Smooth muscle cell (in vitro differentiated cells): Measurements from ENCODE around the gene BTBD17. TPM values are rescaled to one million over a fixed set of nuclear protein-coding genes. Genes with fewer than 3 reads are reported as not detected.

Experiments used
- DNase-seq: peaks from one replicate; lab custom pipeline; 2025; ENCODE audit not compliant: unreplicated experiment; lab: John Stamatoyannopoulos, UW
- H2AFZ ChIP-seq: fragments of 200-600 bp; sonication (generic); 2 replicates; pipeline ENCODE4 v1.6.0; 2016; ENCODE audit warnings: antibody characterized with exemption, low read depth, mild to moderate bottlenecking
- H3F3A ChIP-seq: fragments of 200-600 bp; sonication (generic); 2 replicates; pipeline ENCODE4 v1.6.0; 2017; ENCODE audit warnings: antibody characterized with exemption, low read depth
- H3K27ac ChIP-seq: fragments of 200-600 bp; sonication (generic); 2 replicates; pipeline ENCODE4 v1.5.1; 2016; ENCODE audit warnings: low read depth, mild to moderate bottlenecking
- H3K27me3 ChIP-seq: fragments of 200-600 bp; sonication (generic); 2 replicates; pipeline ENCODE4 v1.6.1; 2016; ENCODE audit warnings: low read depth, mild to moderate bottlenecking
- H3K36me3 ChIP-seq: fragments of 200-600 bp; sonication (generic); 2 replicates; pipeline ENCODE4 v1.5.1; 2016; ENCODE audit warnings: low read depth
- H3K4me1 ChIP-seq: fragments of 200-600 bp; sonication (generic); 2 replicates; pipeline ENCODE4 v1.5.1; 2016; ENCODE audit warnings: low read depth
- H3K4me2 ChIP-seq: fragments of 200-600 bp; sonication (generic); 2 replicates; pipeline ENCODE4 v1.6.0; 2016; ENCODE audit warnings: mild to moderate bottlenecking
- H3K4me3 ChIP-seq: fragments of 200-600 bp; sonication (generic); 2 replicates; pipeline ENCODE4 v1.5.1; 2016; ENCODE audit warnings: mild to moderate bottlenecking
- H3K79me2 ChIP-seq: fragments of 200-600 bp; sonication (generic); 2 replicates; pipeline ENCODE4 v1.6.0; 2016; ENCODE audit warnings: low read depth, mild to moderate bottlenecking
- H3K9ac ChIP-seq: fragments of 200-600 bp; sonication (generic); 2 replicates; pipeline ENCODE4 v1.6.0; 2016; ENCODE audit warnings: low read depth
- H3K9me3 ChIP-seq: fragments of 200-600 bp; sonication (generic); replicated peaks from 2 replicates; pipeline ENCODE4 v1.5.1; 2016; ENCODE audit warnings: low read depth
- H4K20me1 ChIP-seq: fragments of 200-600 bp; sonication (generic); 2 replicates; pipeline ENCODE4 v1.6.0; 2016; ENCODE audit warnings: low read depth
- CTCF ChIP-seq: fragments of 200-600 bp; sonication (generic); IDR thresholded peaks from 2 replicates; pipeline ENCODE4 v1.5.1; 2017; ENCODE audit warnings: borderline replicate concordance, mild to moderate bottlenecking, antibody characterized with exemption; ENCODE audit not compliant: insufficient read depth, poor library complexity, severe bottlenecking
- WGBS: methylation state at CpG from one replicate; pipeline ENCODE4 v1.1.7; 2016; ENCODE audit warnings: low lambda C conversion rate; 5-methylcytosine and 5-hydroxymethylcytosine counted together
- polyA plus RNA-seq: library from polyadenylated mRNA; unstranded; fragments of >200 nt; fragmentation: Nextera tagmentation; extraction: Ambion mirVana; gene quantifications from 2 replicates; pipeline ENCODE4 v1.2.1, GENCODE V29; 2016
- total RNA-seq: library from RNA; depleted of rRNA; stranded (reverse); fragments of >200 nt; gene quantifications from 2 replicates; pipeline ENCODE4 v1.2.3, GENCODE V29; 2014

BTBD17 gene
- total and polyA plus RNA-seq, 2 experiments from 2014 or later, result not detected

GRCh38 chr17:74380959-74381808 lies 19.5 kb upstream of the BTBD17 start:
- Histone ChIP-seq H2AFZ (no peak overlapping the region), H3K4me3 (no peak overlapping the region), H3K27ac (peak overlapping the region; percentile 1), H3F3A (peaks cover 4% of the 10 kb centered on the region), H3K4me2 (no peak overlapping the region), H3K27me3 (peaks cover 15% of the 10 kb centered on the region), H3K4me1 (peaks cover 10% of the 10 kb centered on the region), H3K79me2 (no peaks in the 10 kb centered on the region), H3K9ac (no peak overlapping the region), H4K20me1 (no peaks in the 10 kb centered on the region), H3K9me3 (no peaks in the 10 kb centered on the region), H3K36me3 (no peaks in the 10 kb centered on the region)
- 72% methylated on average over 15 of the region's 15 CpGs for WGBS
- DNase-seq, result no peak
- no peak for TF ChIP-seq CTCF

- Histone ChIP-seq H3K9ac (no peak overlapping the region), H3K4me2 (peak overlapping the region; percentile 81), H2AFZ (peak overlapping the region; percentile 11), H3F3A (no peaks in the 10 kb centered on the region), H3K9me3 (no peaks in the 10 kb centered on the region), H3K4me3 (no peak overlapping the region), H3K79me2 (no peaks in the 10 kb centered on the region), H3K27me3 (peaks cover 24% of the 10 kb centered on the region), H3K27ac (peak overlapping the region; percentile 1), H3K36me3 (no peaks in the 10 kb centered on the region), H4K20me1 (no peaks in the 10 kb centered on the region), H3K4me1 (peaks cover 10% of the 10 kb centered on the region)
- no peak for TF ChIP-seq CTCF
- no peak for DNase-seq
- WGBS, result 50% methylated on average over 17 of the region's 17 CpGs
Measured at GRCh38 chr17:74380086-74380958, 18.7 kb upstream of the BTBD17 start.

GRCh38 chr17:74379495-74380085 lies 17.9 kb upstream of the BTBD17 start:
- Histone ChIP-seq H4K20me1 (no peaks in the 10 kb centered on the region), H3K36me3 (no peaks in the 10 kb centered on the region), H3F3A (no peaks in the 10 kb centered on the region), H3K27me3 (peaks cover 24% of the 10 kb centered on the region), H3K4me3 (no peak overlapping the region), H3K4me1 (peaks cover 10% of the 10 kb centered on the region), H3K79me2 (no peaks in the 10 kb centered on the region), H3K9me3 (no peaks in the 10 kb centered on the region), H3K27ac (no peak overlapping the region), H3K9ac (no peak overlapping the region), H3K4me2 (peak overlapping the region; percentile 81), H2AFZ (peak overlapping the region; percentile 11)
- 22% methylated on average over 16 of the region's 20 CpGs for WGBS
- peak; percentile 96 for TF ChIP-seq CTCF
- peak; percentile 87 for DNase-seq
